Kidney epithelial cell (primary cell): ENCODE measurements around the gene RPL31. TPM values are rescaled to one million over a fixed set of nuclear protein-coding genes. Genes with fewer than 3 reads are reported as not detected.

Experiments
- DNase-seq: peaks from one replicate; pipeline ENCODE4 v3.0.0-alpha.2; 2010; ENCODE audit warnings: low read depth
- H3K27me3 ChIP-seq: 2 replicates; pipeline ENCODE4 v1.6.0; 2011; ENCODE audit warnings: low read length; ENCODE audit not compliant: control insufficient read depth, insufficient read depth
- H3K36me3 ChIP-seq: 2 replicates; pipeline ENCODE4 v1.5.1; 2011; ENCODE audit warnings: low read length; ENCODE audit not compliant: control insufficient read depth, insufficient read depth
- H3K4me3 ChIP-seq: 2 replicates; pipeline ENCODE4 v1.5.1; 2011; ENCODE audit warnings: low read depth, mild to moderate bottlenecking, control low read depth, low read length
- total RNA-seq: library from RNA; depleted of rRNA; stranded (reverse); fragments of >200 nt; gene quantifications from 2 replicates; pipeline ENCODE4 v1.2.3, GENCODE V29; 2015
- TF ChIP-seq, protein P1 (sequence below): IDR thresholded peaks from 2 replicates; pipeline ENCODE4 v1.5.1; 2011; ENCODE audit warnings: mild to moderate bottlenecking, moderate library complexity, low read length, control low read depth, inconsistent platforms; ENCODE audit not compliant: insufficient read depth, poor library complexity, severe bottlenecking

RPL31 gene
- total RNA-seq, 1 donor from 2014 or later, result 1,472 TPM

DNA sequence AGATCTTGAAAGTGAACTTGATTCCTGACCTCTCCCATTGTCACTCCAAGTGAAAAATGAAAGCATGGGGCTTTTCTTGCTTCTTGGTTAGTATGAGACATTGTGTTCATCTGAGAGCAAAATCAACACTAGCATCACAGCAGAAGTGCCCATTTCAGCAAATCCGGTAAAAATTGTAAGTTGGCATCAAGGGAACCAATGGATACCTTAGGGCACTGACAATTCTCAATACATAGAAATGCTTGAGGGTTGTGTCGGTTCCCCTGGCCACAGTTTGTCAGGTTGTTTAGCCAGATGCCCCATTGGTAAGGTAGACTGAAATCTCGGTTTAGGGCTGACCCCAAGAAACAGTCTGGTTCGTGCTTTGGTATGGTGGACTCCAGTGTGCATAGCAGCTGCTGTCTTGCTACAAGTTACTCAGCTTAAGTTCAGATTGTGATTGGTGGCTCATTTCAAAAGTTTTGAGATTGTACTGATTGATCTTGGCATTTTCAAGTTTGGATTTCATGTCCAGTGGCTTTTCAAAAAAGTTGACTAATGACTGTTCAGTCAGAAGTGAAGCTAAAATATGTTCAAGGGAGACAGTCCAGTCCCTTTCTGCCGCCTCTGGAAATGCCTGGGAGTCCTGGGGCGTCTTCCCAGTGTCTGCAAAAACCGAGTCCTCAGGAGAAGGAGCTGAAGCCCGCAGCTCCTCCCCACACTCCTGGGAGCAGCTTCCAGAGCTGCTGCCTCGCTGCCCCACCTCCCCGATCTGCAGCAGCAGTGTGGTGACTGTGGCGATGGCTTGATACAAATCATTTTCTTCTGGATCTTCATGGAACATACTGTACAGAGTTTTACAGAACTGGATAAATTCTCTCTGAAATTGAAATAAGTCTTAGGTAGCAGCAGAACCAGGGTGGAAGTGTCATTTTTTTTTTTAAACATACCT is 5.6 kb downstream of the RPL31 start:
- no peak for DNase-seq
- TF ChIP-seq, protein P1, sequence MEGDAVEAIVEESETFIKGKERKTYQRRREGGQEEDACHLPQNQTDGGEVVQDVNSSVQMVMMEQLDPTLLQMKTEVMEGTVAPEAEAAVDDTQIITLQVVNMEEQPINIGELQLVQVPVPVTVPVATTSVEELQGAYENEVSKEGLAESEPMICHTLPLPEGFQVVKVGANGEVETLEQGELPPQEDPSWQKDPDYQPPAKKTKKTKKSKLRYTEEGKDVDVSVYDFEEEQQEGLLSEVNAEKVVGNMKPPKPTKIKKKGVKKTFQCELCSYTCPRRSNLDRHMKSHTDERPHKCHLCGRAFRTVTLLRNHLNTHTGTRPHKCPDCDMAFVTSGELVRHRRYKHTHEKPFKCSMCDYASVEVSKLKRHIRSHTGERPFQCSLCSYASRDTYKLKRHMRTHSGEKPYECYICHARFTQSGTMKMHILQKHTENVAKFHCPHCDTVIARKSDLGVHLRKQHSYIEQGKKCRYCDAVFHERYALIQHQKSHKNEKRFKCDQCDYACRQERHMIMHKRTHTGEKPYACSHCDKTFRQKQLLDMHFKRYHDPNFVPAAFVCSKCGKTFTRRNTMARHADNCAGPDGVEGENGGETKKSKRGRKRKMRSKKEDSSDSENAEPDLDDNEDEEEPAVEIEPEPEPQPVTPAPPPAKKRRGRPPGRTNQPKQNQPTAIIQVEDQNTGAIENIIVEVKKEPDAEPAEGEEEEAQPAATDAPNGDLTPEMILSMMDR, result no peak
- peaks cover 2% of the 10 kb centered on the region for H3K36me3 ChIP-seq

DNA sequence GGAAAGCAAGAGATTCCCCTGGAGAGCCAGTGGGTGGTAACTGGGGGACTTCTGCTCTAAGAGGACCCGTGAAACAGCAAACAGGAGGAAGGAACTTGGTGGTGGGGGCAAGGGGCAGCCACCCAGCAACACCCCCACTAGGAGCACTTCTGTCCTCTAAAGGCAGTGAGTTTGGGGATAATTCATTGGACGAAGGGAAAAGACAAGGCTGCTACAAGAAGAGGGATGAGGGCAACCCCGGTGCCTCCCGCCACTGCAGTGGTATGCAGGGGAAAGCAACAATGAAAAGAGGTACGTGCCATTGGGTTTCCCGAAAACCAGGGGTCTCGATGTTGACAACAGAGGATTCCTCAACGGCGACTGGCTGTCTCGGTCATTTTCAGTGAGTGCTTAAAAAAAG is 9.1 kb downstream of the RPL31 start:
- TF ChIP-seq, protein P1, result no peak
- no peak for DNase-seq
- Histone ChIP-seq H3K27me3 (no peaks in the 10 kb centered on the region), H3K36me3 (no peaks in the 10 kb centered on the region), H3K4me3 (no peak overlapping the region)

More for the DNA sequence above, 5.6 kb downstream of the RPL31 start:
- Histone ChIP-seq H3K4me3 (no peak overlapping the region), H3K27me3 (no peaks in the 10 kb centered on the region)

DNA sequence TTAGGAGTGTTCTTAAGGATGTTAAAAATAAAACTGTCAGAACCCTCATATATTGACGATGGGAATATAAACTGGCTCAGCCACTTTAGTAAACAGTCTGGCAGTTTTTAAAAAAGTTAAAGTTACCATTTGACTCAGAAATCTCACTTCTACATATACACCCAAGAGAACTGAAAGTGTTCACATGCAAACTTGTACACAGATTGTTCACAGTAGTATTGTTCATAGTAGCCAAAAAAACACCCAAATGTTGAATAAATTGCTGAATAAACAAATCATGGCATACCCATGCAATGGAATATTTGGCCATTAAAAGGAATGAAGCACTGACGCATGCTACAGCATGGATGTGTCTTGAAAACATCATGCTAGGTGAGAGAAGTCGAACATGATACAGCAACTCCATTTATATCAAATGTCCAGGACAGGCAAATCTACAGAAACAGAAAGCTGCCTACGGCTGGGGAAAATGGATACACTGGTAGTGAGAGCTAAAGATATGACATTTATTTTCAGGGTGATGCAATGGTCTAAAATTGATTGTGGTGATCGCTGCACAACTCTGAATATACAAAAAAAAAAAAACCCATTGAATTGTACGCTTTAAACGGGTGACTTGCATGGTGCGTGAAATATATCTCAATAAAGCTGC is 10.1 kb downstream of the RPL31 start:
- no peak overlapping the region for H3K4me3 ChIP-seq
- H3K36me3 ChIP-seq, result no peaks in the 10 kb centered on the region
- no peaks in the 10 kb centered on the region for H3K27me3 ChIP-seq
- DNase-seq, result no peak
- TF ChIP-seq, protein P1, result no peak

DNA sequence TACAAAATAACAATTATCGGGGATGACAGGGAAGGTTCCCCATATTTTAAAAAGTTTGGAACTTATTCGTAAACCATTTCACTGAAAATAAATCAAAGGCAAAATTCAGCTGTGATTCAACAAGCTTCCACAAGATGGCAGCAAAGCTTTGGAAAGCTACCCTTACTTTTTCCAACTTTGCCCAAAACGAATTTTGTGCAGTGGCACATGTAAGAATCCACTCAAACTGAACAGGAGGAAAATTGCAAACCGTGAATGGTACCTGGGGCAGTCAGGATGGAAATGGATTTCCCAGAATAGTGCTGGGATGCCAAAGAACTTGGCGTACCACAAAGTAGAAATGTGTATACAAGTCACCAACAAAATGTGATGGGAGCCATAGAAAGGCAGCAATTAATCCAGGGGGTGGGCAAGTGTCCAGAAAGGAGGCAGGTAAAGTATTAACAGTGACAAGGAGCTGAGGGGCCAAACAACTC is 10.7 kb downstream of the RPL31 start:
- TF ChIP-seq, protein P1, result peak; percentile 66
- Histone ChIP-seq H3K4me3 (no peak overlapping the region), H3K36me3 (no peaks in the 10 kb centered on the region), H3K27me3 (no peaks in the 10 kb centered on the region)
- no peak for DNase-seq

DNA sequence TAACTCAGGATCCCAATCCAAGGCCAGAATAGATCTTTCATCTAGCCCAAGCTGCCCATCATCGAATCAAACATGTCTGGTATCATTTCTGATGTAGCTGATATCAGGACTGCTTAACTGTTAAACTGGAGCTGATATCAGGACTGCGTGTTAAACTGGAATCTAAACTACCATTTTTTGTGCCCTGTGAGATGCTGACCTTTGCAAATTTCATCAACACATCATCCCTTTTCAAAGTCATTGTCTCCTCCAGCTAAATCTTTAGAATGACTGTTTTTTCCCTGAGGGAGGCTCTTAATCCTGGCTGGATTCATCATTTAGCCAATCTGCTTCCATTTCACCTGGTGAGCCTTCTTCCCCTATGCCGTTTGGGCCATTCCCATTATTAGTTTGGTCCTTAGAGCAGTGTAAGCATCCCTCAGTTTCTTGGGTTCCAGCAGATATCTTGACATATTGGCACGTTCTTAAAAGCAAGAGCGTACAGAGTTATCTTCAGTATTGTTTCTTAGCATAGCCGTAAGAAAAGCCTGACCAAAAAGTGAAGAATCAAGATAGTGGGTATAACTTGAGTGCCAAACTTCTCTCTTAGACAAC is 12.3 kb downstream of the RPL31 start:
- Histone ChIP-seq H3K4me3 (no peak overlapping the region), H3K36me3 (no peaks in the 10 kb centered on the region), H3K27me3 (no peaks in the 10 kb centered on the region)
- TF ChIP-seq, protein P1, result no peak
- no peak for DNase-seq
